Airway epithelial cell (primary cell): ENCODE results near the gene DLGAP4. TPM values are rescaled to one million over a fixed set of nuclear protein-coding genes. Genes with fewer than 3 reads are reported as not detected.

Experiments used
- total RNA-seq: library from RNA; depleted of rRNA; stranded (reverse); fragments of >200 nt; gene quantifications from 2 replicates; pipeline ENCODE4 v1.2.3, GENCODE V29; 2015

The DLGAP4 gene, protein sequence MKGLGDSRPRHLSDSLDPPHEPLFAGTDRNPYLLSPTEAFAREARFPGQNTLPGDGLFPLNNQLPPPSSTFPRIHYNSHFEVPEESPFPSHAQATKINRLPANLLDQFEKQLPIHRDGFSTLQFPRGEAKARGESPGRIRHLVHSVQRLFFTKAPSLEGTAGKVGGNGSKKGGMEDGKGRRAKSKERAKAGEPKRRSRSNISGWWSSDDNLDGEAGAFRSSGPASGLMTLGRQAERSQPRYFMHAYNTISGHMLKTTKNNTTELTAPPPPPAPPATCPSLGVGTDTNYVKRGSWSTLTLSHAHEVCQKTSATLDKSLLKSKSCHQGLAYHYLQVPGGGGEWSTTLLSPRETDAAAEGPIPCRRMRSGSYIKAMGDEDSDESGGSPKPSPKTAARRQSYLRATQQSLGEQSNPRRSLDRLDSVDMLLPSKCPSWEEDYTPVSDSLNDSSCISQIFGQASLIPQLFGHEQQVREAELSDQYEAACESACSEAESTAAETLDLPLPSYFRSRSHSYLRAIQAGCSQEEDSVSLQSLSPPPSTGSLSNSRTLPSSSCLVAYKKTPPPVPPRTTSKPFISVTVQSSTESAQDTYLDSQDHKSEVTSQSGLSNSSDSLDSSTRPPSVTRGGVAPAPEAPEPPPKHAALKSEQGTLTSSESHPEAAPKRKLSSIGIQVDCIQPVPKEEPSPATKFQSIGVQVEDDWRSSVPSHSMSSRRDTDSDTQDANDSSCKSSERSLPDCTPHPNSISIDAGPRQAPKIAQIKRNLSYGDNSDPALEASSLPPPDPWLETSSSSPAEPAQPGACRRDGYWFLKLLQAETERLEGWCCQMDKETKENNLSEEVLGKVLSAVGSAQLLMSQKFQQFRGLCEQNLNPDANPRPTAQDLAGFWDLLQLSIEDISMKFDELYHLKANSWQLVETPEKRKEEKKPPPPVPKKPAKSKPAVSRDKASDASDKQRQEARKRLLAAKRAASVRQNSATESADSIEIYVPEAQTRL
- 25.7 and 32.4 TPM in 2 replicates for total RNA-seq

DNA sequence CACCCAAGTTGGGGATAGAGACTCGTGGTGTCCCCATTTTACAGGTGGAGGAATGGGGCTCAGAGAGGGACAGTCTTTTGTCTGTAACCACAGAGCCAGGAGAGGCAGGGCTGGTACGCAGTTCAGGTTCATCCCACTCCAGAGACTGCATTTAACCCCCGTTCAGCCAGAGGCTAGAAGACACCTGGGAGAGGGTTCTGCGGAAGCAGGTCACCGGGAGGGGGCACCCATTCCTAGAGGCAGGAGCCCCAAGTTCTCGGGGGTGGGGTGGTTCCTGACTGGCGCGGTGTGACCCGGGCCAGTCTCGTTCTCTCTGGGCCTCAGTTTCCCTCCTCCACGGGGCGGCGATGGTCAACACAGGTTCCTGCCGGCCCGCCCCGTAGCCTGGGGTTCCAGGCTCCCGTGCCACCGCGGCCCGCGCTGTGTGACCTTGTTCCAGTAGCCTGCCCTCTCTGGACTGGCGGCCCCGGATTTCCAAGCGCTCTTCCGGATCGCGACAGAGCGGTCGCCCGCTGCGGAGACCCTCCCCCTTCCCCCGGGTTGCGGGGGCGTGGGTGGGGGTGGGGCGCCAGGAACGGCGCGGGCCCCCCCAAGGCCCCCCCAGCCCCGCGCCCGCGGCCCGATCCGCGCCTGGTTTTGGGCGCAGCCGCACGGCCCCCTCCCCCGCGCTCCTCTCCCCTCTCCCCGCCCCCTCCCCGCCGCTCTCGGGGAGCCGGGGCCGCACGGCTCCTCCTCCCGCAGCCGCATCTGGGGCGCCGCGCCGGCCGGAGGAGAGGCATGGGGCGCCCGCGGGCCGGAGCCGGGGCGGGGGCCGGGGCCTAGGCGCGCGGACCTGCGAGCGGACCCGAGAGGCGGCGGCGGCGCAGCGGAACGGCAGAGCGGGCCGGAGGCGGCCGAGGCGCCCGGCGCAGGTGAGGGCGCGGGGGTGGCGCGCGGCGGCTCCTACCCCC lies at the start of gene DLGAP4:
DLGAP4 (plus strand) TSS at position 738 of the 950 bp plus-strand sequence. CDS start 125,379 bp downstream, outside the sequence.

DNA sequence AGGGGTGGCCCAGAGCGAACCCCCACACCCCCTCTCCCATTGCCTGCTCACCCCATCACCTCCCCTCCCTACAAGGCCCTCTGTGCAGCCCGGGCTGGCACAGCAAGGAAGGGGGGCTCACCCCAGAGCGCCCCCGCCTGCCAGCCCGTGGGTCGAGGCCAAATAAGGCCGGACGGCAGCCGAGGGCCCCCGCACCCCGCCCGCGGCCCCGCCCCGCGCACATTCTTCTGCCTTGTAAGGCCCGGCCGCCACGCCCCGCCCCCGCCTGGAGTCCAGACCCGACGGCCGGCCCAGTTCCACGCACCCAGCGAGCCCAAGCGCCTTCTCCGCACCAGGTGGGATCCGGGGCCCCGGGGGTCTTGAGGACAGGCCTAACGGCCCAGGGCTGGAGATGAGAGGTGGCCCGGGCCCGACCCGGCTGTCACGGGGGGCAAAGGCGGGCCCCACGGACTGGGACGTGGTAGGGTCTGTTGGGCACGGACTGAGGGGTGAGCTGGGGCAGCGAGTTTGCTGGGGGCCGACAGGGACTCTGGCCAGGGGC lies 235.2 kb downstream of the DLGAP4 start, which contains the start of gene MYL9:
MYL9 (plus strand) TSS at position 293 of the 541 bp plus-strand sequence. CDS start 3,366 bp downstream, outside the sequence.

DNA sequence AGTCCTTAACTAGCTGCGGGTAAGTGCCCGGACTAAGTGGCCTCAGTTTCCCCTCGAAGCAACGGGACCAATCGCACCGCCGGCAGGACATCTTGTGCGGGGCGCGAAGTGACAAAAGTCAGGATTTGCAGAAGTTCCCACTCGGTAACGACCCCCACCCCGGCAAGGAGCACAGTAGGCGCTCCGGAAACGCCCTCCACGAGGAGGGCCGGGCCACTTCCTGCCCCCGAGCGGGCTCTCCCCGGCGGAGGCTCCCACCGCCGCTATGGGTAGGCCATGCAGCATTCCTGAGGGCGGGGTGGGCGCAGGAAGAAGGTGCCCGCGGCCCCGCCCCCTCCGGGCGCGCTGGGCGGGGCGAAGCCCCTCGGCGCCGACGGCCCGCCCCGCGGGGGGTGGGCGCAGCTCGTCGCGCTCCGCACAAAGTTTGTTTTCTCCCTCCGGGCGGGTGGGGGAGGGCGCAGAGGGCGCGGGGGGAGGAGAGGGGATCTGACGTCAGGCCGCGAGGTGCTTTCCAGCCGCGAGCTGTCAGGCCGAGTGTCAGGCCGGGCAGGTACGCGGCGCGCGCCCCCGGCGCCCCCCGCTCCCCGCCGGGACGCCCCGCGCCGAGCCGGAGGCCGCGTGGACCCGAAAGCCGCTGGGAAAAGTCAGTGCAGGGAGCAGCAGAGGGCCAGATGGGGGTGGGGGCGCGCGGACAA lies 267.1 kb downstream of the DLGAP4 start, which contains the start of gene TGIF2:
TGIF2 (plus strand) TSS at position 495 of the 695 bp plus-strand sequence. CDS start 5,178 bp downstream, outside the sequence.

Other genes with a start within 250 kb of the DLGAP4 start
- gene EPB41L1, start 151.6 kb upstream of the DLGAP4 start, total RNA-seq: 9.0 and 11.7 TPM in 2 replicates
- gene AAR2, start 69.9 kb upstream of the DLGAP4 start, total RNA-seq: 25.6 and 25.9 TPM in 2 replicates
- gene MYL9, start 235.2 kb downstream of the DLGAP4 start, total RNA-seq: 4.8 and 5.4 TPM in 2 replicates